B cell (primary cell): Measurements from ENCODE around the gene DDX20. TPM values are rescaled to one million over a fixed set of nuclear protein-coding genes. Genes with fewer than 3 reads are reported as not detected.

Experiments
- ATAC-seq: fragments of 200-7000 bp; cut with Tn5 transposase; one replicate; pipeline ENCODE4 v1.10.0; 2021; ENCODE audit warnings: low read depth, mild to moderate bottlenecking, moderate number of reproducible peaks, moderate library complexity
- CTCF ChIA-PET: fragments of 350-600 bp; sonication (Branson Sonifier 250); formaldehyde crosslinking; loops from one replicate; lab custom pipeline; 2021; ENCODE audit warnings: antibody characterized with exemption, inconsistent platforms; lab: Charles Lee
- POLR2A ChIA-PET: fragments of 350-600 bp; sonication (Branson Sonifier 250); formaldehyde crosslinking; loops from one replicate; lab custom pipeline; 2021; ENCODE audit warnings: antibody characterized with exemption; lab: Charles Lee
- DNase-seq: peaks from one replicate; pipeline ENCODE4 v3.0.0; 2013
- H2AFZ ChIP-seq: 2 replicates; pipeline ENCODE4 v1.6.1; 2012; ENCODE audit warnings: mild to moderate bottlenecking, low read depth, low read length; ENCODE audit not compliant: insufficient read depth, poor library complexity, severe bottlenecking
- H3K27ac ChIP-seq, 2 donors: 1 replicate in 1 of 2; 2 replicates in 1 of 2; pipeline ENCODE4 v1.5.1; 2012 to 2013; ENCODE audit warnings: low read length in 2 of 2, mild to moderate bottlenecking in 2 of 2, moderate library complexity in 1 of 2
- H3K27me3 ChIP-seq, 4 experiments: fragments of 200-600 bp in 1 of 4; sonication (generic) in 1 of 4; replicated peaks in 1 of 4; 1 replicate in 2 of 4; 2 replicates in 2 of 4; pipeline versions ENCODE4 v1.6.1 to v1.7.0; 2013 to 2016; ENCODE audit warnings: low read length in 3 of 4, mild to moderate bottlenecking in 2 of 4, mixed read lengths in 1 of 4, moderate library complexity in 1 of 4; ENCODE audit not compliant: insufficient read depth in 4 of 4, control insufficient read depth in 3 of 4; ENCODE audit errors: control extremely low read depth in 1 of 4
- H3K36me3 ChIP-seq, 2 experiments: replicated peaks in 1 of 2; 1 replicate in 1 of 2; 2 replicates in 1 of 2; pipeline versions ENCODE4 v1.6.1 to v1.7.1; 2013; ENCODE audit warnings: low read length in 1 of 2; ENCODE audit not compliant: insufficient read depth in 2 of 2, control insufficient read depth in 1 of 2; ENCODE audit errors: control extremely low read depth in 1 of 2, extremely low read depth in 1 of 2
- H3K4me1 ChIP-seq, 2 donors: fragments of 200-600 bp in 1 of 2; sonication (generic) in 1 of 2; 1 replicate in 1 of 2; 2 replicates in 1 of 2; pipeline versions ENCODE4 v1.5.1 to v1.6.1; 2013 to 2017; ENCODE audit warnings: low read length in 2 of 2; ENCODE audit not compliant: control insufficient read depth in 2 of 2, insufficient read depth in 2 of 2
- H3K4me2 ChIP-seq: replicated peaks from 2 replicates; pipeline ENCODE3; 2012; ENCODE audit warnings: mild to moderate bottlenecking, low read depth, low read length; ENCODE audit not compliant: poor library complexity, severe bottlenecking
- H3K4me3 ChIP-seq, 5 experiments: fragments of 200-600 bp in 1 of 5; sonication (generic) in 1 of 5; 1 replicate in 3 of 5; 2 replicates in 2 of 5; pipeline versions ENCODE4 v1.5.1 to v1.7.0; 2011 to 2016; ENCODE audit warnings: low read length in 4 of 5, mild to moderate bottlenecking in 4 of 5, low read depth in 2 of 5, control low read depth in 1 of 5, moderate library complexity in 1 of 5; ENCODE audit not compliant: insufficient read depth in 1 of 5; ENCODE audit errors: control extremely low read depth in 1 of 5, extremely low read depth in 1 of 5
- H3K79me2 ChIP-seq: fragments of 200-600 bp; sonication (generic); one replicate; pipeline ENCODE4 v1.6.0; 2016; ENCODE audit warnings: low read length; ENCODE audit not compliant: control insufficient read depth, insufficient read depth
- H3K9ac ChIP-seq: fragments of 200-600 bp; sonication (generic); 2 replicates; pipeline ENCODE4 v1.6.1; 2017; ENCODE audit warnings: mild to moderate bottlenecking, low read length, moderate library complexity
- H3K9me3 ChIP-seq, 3 donors: one replicate each; pipeline versions ENCODE4 v1.6.1 to v1.7.1; 2013; ENCODE audit warnings: low read length in 2 of 3; ENCODE audit not compliant: control insufficient read depth in 2 of 3, insufficient read depth in 1 of 3; ENCODE audit errors: control extremely low read depth in 1 of 3
- H4K20me1 ChIP-seq: 2 replicates; pipeline ENCODE4 v1.6.0; 2012; ENCODE audit warnings: mild to moderate bottlenecking, low read length; ENCODE audit not compliant: insufficient read depth, control insufficient read depth, poor library complexity, severe bottlenecking
- H3K27ac Mint-ChIP-seq: one replicate; pipeline ENCODE4 v1.8.0; 2021; ENCODE audit warnings: mixed read lengths
- H3K27me3 Mint-ChIP-seq: one replicate; pipeline ENCODE4 v1.8.0; 2021; ENCODE audit warnings: mixed read lengths
- H3K4me1 Mint-ChIP-seq: one replicate; pipeline ENCODE4 v1.8.0; 2021; ENCODE audit warnings: mixed read lengths
- H3K4me3 Mint-ChIP-seq: one replicate; pipeline ENCODE4 v1.8.0; 2021; ENCODE audit warnings: mixed read lengths
- H3K9me3 Mint-ChIP-seq: one replicate; pipeline ENCODE4 v1.8.0; 2022; ENCODE audit warnings: mixed read lengths; ENCODE audit not compliant: insufficient read depth
- CTCF ChIP-seq: fragments of 200-600 bp; IDR thresholded peaks from one replicate; pipeline ENCODE4 v1.8.0; 2022; ENCODE audit warnings: antibody characterized with exemption, mild to moderate bottlenecking
- EZH2 ChIP-seq: IDR thresholded peaks from 2 replicates; pipeline ENCODE4 v1.6.1; 2012; ENCODE audit warnings: borderline replicate concordance, low read depth, mild to moderate bottlenecking, moderate library complexity, low read length; ENCODE audit not compliant: insufficient read depth, poor library complexity, severe bottlenecking
- WGBS: methylation state at CpG from one replicate; pipeline ENCODE4 v1.1.5; 2013; ENCODE audit warnings: missing lambda C conversion rate; ENCODE audit not compliant: insufficient coverage; 5-methylcytosine and 5-hydroxymethylcytosine counted together
- intact Hi-C: fragments of 100-400 bp; cut with micrococcal nuclease; formaldehyde crosslinking; loops from one replicate; pipeline ENCODE4 v1.10.0; 2022
- polyA plus RNA-seq: library from polyadenylated mRNA; depleted of rRNA; stranded (reverse); fragments of >200 nt; gene quantifications from 2 replicates; pipeline ENCODE4 v1.2.3, GENCODE V29; 2012
- total RNA-seq, 2 donors: library from RNA; stranded (reverse); fragments of 120-200 nt in 1 of 2; gene quantifications; 1 replicate in 1 of 2; 2 replicates in 1 of 2; pipeline versions ENCODE4 v1.2.3 to v1.2.4, GENCODE V29; 2013 to 2022

The DDX20 gene
- total and polyA plus RNA-seq, 2 donors (not counting 1 experiment from before 2014, with no cell fraction given), result 5.7 to 24.6 TPM

- peaks cover 15 to 30% of the 10 kb centered on the region in 2 donors for H3K4me1 ChIP-seq
- no peak overlapping the region for H3K4me2 ChIP-seq
- H3K9ac ChIP-seq, result no peak overlapping the region
- H3K27me3 Mint-ChIP-seq, result peaks cover 3% of the 10 kb centered on the region
- H2AFZ ChIP-seq, result no peak overlapping the region
- H3K4me3 Mint-ChIP-seq, result no peak overlapping the region
- TF ChIP-seq CTCF, result no peak
- no peak for TF ChIP-seq EZH2
- WGBS, result 80% methylated on average over 8 of the region's 8 CpGs
- H3K36me3 ChIP-seq, result no peaks in the 10 kb centered on the region
- ATAC-seq (no peak), DNase-seq (no peak)
- H3K4me3 ChIP-seq, result no peak overlapping the region
- intact Hi-C loops, result no loop called here
- no peak overlapping the region for H3K27ac ChIP-seq
- H3K79me2 ChIP-seq, result no peaks in the 10 kb centered on the region
- ChIA-PET POLR2A (no interaction called here), CTCF (interaction anchor here (0.6 to 5.0 kb wide), 5 partner anchors 11 to 250 kb away, joined by 3 to 66 read pairs (median 13); no protein-coding TSS in a partner anchor)
- H3K9me3 Mint-ChIP-seq, result no peaks in the 10 kb centered on the region
- H3K27me3 ChIP-seq, result peaks cover 0 to 31% (median 10%) of the 10 kb centered on the region in 4 experiments
- H3K27ac Mint-ChIP-seq, result no peak overlapping the region
- H4K20me1 ChIP-seq, result no peaks in the 10 kb centered on the region
- H3K9me3 ChIP-seq, result no peaks in the 10 kb centered on the region
- H3K4me1 Mint-ChIP-seq, result peaks cover 24% of the 10 kb centered on the region
Measured at GRCh38 chr1:111735858-111736544, 19.7 kb upstream of the DDX20 start.

- POLR2A ChIA-PET, result no interaction called here
- TF ChIP-seq EZH2 (no peak), CTCF (no peak)
- H3K27me3 ChIP-seq, result peaks cover 0 to 36% (median 14%) of the 10 kb centered on the region in 4 experiments
- 90% methylated on average over 4 of the region's 4 CpGs for WGBS
- H3K27me3 Mint-ChIP-seq, result peaks cover 3% of the 10 kb centered on the region
- H2AFZ ChIP-seq, result no peak overlapping the region
- DNase-seq (no peak), ATAC-seq (no peak)
- H3K4me3 Mint-ChIP-seq, result peak overlapping the region; percentile 97
- H3K9me3 ChIP-seq, result no peaks in the 10 kb centered on the region
- CTCF ChIA-PET, result interaction anchor here (1.3 to 5.0 kb wide), 6 partner anchors 9 to 32 kb away, joined by 3 to 66 read pairs (median 8); no protein-coding TSS in a partner anchor
- H3K79me2 ChIP-seq, result no peaks in the 10 kb centered on the region
- no peak overlapping the region for H3K27ac ChIP-seq
- no peak overlapping the region for H3K27ac Mint-ChIP-seq
- H3K4me1 Mint-ChIP-seq, result peaks cover 25% of the 10 kb centered on the region
- H3K4me3 ChIP-seq, result no peak overlapping the region
- peaks cover 15 to 30% of the 10 kb centered on the region in 2 donors for H3K4me1 ChIP-seq
- intact Hi-C loops, result no loop called here
- H4K20me1 ChIP-seq, result no peaks in the 10 kb centered on the region
- H3K36me3 ChIP-seq, result no peaks in the 10 kb centered on the region
- no peaks in the 10 kb centered on the region for H3K9me3 Mint-ChIP-seq
- H3K9ac ChIP-seq, result no peak overlapping the region
- H3K4me2 ChIP-seq, result no peak overlapping the region
Measured at GRCh38 chr1:111736548-111737215, 19.0 kb upstream of the DDX20 start.
